ENCODE data around the gene PHACTR3. TPM values are rescaled to one million over a fixed set of nuclear protein-coding genes. Genes with fewer than 3 reads are reported as not detected.

Gene PHACTR3
- total and polyA plus RNA-seq, 2 of the 8 experiments (the other 6 are each of a cell fraction or from before 2014, with no cell fraction given) = 0.05 to 0.13 TPM

DNA sequence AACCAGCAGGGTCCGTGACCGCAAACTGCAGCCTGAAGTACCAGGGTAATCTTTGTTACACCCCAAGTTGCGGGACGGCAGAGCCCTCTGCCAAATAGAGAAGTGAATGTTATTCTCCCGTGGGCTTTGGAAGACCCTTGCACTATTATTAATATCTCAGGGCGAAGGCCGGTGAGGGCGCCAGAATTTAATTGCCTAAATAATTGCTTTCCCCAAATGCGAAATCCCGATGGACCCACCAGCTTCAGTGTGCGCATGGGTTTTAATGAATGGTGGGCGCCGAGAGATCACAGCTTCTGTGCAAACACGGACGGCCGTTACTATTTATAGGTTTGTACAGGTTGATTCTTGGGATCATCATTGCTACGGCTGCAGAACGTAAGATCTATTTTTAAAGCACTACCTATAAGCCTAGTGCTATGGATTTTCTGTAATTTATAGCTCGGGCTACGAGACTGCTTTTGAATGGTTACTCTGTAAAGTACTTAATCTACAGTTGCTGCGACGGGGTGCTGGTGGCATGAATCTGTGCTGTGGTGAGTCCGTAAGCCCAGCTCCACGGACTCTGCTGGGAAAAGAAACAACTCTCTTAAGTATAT is 15.2 kb upstream of the PHACTR3 start:
- Histone ChIP-seq H3K56ac (replicated peaks; ENCODE audit: insufficient read length, low read depth, low read length) (no peak overlapping the region), H4K20me1 (replicated peaks in 1 of 2; ENCODE audit: control insufficient read depth in 1 of 2, insufficient read depth in 2 of 2, low read length in 2 of 2) (peaks cover 0 to 2% of the 10 kb centered on the region in 2 experiments), H3K23me2 (ENCODE audit: low read depth, low read length) (peaks cover 2% of the 10 kb centered on the region; the same call in 1 of the 2 replicates), H2AFZ (ENCODE audit: low read length) (no peak overlapping the region), H2AK5ac (ENCODE audit: low read depth, low read length) (no peak overlapping the region), H4K8ac (ENCODE audit: extremely low read depth, insufficient read depth, low read length) (no peak overlapping the region), H2BK120ac (replicated peaks; ENCODE audit: low read depth, low read length) (no peak overlapping the region), H3K4me2 (ENCODE audit: insufficient read depth in 1 of 2, low read depth in 2 of 2, low read length in 2 of 2) (no peak overlapping the region), H3K9ac (replicated peaks in 1 of 4; ENCODE audit: extremely low read depth in 1 of 4, low read depth in 3 of 4, low read length in 3 of 4) (no peak overlapping the region), H3K18ac (ENCODE audit: extremely low read depth, low read length) (no peak overlapping the region), H3K27me3 (replicated peaks in 1 of 4; ENCODE audit: control insufficient read depth in 3 of 4, extremely low read depth in 1 of 4, insufficient read depth in 3 of 4, low read length in 3 of 4) (peaks cover 0 to 6% (median 0%) of the 10 kb centered on the region in 4 experiments; a peak in 1 of 7 replicates), H2BK12ac (ENCODE audit: low read depth, low read length) (no peak overlapping the region), H2BK5ac (ENCODE audit: low read depth, low read length) (no peak overlapping the region), H3K79me2 (ENCODE audit: control insufficient read depth in 1 of 2, insufficient read depth in 2 of 2, low read length in 2 of 2) (no peaks in the 10 kb centered on the region), H3K36me3 (ENCODE audit: control insufficient read depth in 2 of 4, insufficient read depth in 4 of 4, low read length in 3 of 4) (no peaks in the 10 kb centered on the region; a peak in 1 of 8 replicates), H3K4ac (replicated peaks; ENCODE audit: insufficient read length, low read depth, low read length) (no peak overlapping the region), H3K9me3 (ENCODE audit: insufficient read depth in 2 of 2, low read depth in 1 of 2, low read length in 1 of 2) (peaks cover 74 to 90% of the 10 kb centered on the region in 2 experiments), H3K4me3 (ENCODE audit: extremely low read depth in 1 of 4, insufficient read depth in 2 of 4, low read depth in 3 of 4, low read length in 4 of 4) (no peak overlapping the region), H3K79me1 (ENCODE audit: low read depth, low read length) (no peaks in the 10 kb centered on the region), H2BK20ac (ENCODE audit: low read length) (no peak overlapping the region), H3K14ac (ENCODE audit: insufficient read length) (no peak overlapping the region), H3K4me1 (replicated peaks in 1 of 4; ENCODE audit: control insufficient read depth in 3 of 4, insufficient read depth in 4 of 4, low read length in 3 of 4) (no peaks in the 10 kb centered on the region), H2BK15ac (ENCODE audit: low read length) (no peak overlapping the region), H3K23ac (ENCODE audit: insufficient read length) (no peak overlapping the region), H4K5ac (ENCODE audit: insufficient read length, low read depth, low read length) (no peak overlapping the region), H4K91ac (replicated peaks; ENCODE audit: insufficient read length, low read length) (no peak overlapping the region), H3K27ac (ENCODE audit: low read depth, low read length) (no peak overlapping the region)
- 90% methylated on average over 24 of the region's 24 CpGs; no CpG with 5 or more reads in 1 of the 2 experiments for WGBS, 2 experiments (ENCODE audit: extremely low coverage in 1 of 2, insufficient coverage in 1 of 2, insufficient read length in 1 of 2, insufficient replicate concordance in 2 of 2, low coverage in 1 of 2, low lambda C conversion rate in 2 of 2, missing lambda C conversion rate in 1 of 2)
- FAIRE-seq (no peak), DNase-seq (ENCODE audit: low read depth in 1 of 2, low spot score in 2 of 2) (no peak)
- POLR2A ChIA-PET (ENCODE audit: partially characterized antibody) = no interaction called here
- CTCF ChIA-PET (ENCODE audit: partially characterized antibody) = interaction anchor here (0.6 to 1.0 kb wide), 2 partner anchors 104 to 345 kb away, joined by 3 read pairs; no protein-coding TSS in a partner anchor
- TF ChIP-seq ZNF274 (IDR thresholded peaks at IDR 0.05; ENCODE audit: borderline replicate concordance, extremely low read depth, low read length) (no peak), KDM1A (IDR thresholded peaks at IDR 0.05; ENCODE audit: borderline replicate concordance, low read length) (no peak), NRF1 (IDR thresholded peaks at IDR 0.05; ENCODE audit: low read depth, low read length) (no peak), GABPA (IDR thresholded peaks at IDR 0.05; ENCODE audit: borderline replicate concordance, insufficient read depth, low read length) (no peak), PHF8 (conservative IDR thresholded peaks at IDR 0.05; ENCODE audit: low read depth, low read length) (no peak), CHD1 (IDR thresholded peaks at IDR 0.05; ENCODE audit: low read depth, low read length) (no peak), FOSL1 (IDR thresholded peaks at IDR 0.05; ENCODE audit: insufficient read depth, low read depth, low read length) (no peak), BACH1 (IDR thresholded peaks at IDR 0.05; ENCODE audit: low read length) (no peak), CTBP2 (IDR thresholded peaks at IDR 0.05; ENCODE audit: borderline replicate concordance, insufficient read depth, insufficient read length, low read length) (no peak), KDM5A (IDR thresholded peaks at IDR 0.05; ENCODE audit: low read length) (no peak), SP4 (IDR thresholded peaks at IDR 0.05; ENCODE audit: low read length) (no peak)
- TF ChIP-seq, protein P1, sequence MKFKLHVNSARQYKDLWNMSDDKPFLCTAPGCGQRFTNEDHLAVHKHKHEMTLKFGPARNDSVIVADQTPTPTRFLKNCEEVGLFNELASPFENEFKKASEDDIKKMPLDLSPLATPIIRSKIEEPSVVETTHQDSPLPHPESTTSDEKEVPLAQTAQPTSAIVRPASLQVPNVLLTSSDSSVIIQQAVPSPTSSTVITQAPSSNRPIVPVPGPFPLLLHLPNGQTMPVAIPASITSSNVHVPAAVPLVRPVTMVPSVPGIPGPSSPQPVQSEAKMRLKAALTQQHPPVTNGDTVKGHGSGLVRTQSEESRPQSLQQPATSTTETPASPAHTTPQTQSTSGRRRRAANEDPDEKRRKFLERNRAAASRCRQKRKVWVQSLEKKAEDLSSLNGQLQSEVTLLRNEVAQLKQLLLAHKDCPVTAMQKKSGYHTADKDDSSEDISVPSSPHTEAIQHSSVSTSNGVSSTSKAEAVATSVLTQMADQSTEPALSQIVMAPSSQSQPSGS (IDR thresholded peaks at IDR 0.05; ENCODE audit: low read length) = no peak
